CD14-positive monocyte (primary cell): ENCODE data around the gene TOM1L1. TPM values are rescaled to one million over a fixed set of nuclear protein-coding genes. Genes with fewer than 3 reads are reported as not detected.

Experiments used
- DNase-seq, 3 donors: peaks; one replicate each; pipeline ENCODE4 v3.0.0-alpha.2; 2011 to 2022
- H2AFZ ChIP-seq: 2 replicates; pipeline ENCODE4 v1.6.0; 2012; ENCODE audit warnings: mild to moderate bottlenecking, low read depth, low read length, inconsistent platforms; ENCODE audit not compliant: insufficient read depth, poor library complexity, severe bottlenecking
- H3K27ac ChIP-seq, 2 donors: 1 replicate in 1 of 2; 2 replicates in 1 of 2; pipeline ENCODE4 v1.5.1; 2012 to 2013; ENCODE audit warnings: low read length in 2 of 2, control low read depth in 1 of 2, inconsistent platforms in 1 of 2, low read depth in 1 of 2, mild to moderate bottlenecking in 1 of 2
- H3K27me3 ChIP-seq, 2 donors: one replicate each; pipeline versions ENCODE4 v1.6.0 to v1.6.1; 2011 to 2013; ENCODE audit warnings: low read length in 2 of 2; ENCODE audit not compliant: control insufficient read depth in 2 of 2, insufficient read depth in 2 of 2
- H3K36me3 ChIP-seq, 2 donors: replicated peaks in 1 of 2; 1 replicate in 1 of 2; 2 replicates in 1 of 2; pipeline versions ENCODE4 v1.5.1 to v1.6.1; 2012 to 2013; ENCODE audit warnings: low read length in 2 of 2, control low read depth in 1 of 2, inconsistent platforms in 1 of 2, mild to moderate bottlenecking in 1 of 2; ENCODE audit not compliant: insufficient read depth in 2 of 2, control insufficient read depth in 1 of 2
- H3K4me1 ChIP-seq, 2 donors: 1 replicate in 1 of 2; 2 replicates in 1 of 2; pipeline versions ENCODE4 v1.5.1 to v1.6.1; 2012 to 2013; ENCODE audit warnings: low read length in 2 of 2, control low read depth in 1 of 2, inconsistent platforms in 1 of 2, mild to moderate bottlenecking in 1 of 2, moderate library complexity in 1 of 2; ENCODE audit not compliant: insufficient read depth in 2 of 2, control insufficient read depth in 1 of 2
- H3K4me2 ChIP-seq: replicated peaks from 2 replicates; pipeline ENCODE3; 2012; ENCODE audit warnings: low read length, moderate library complexity, mild to moderate bottlenecking; ENCODE audit not compliant: poor library complexity, severe bottlenecking; ENCODE audit errors: extremely low read depth
- H3K4me3 ChIP-seq, 3 experiments: fragments of 200-600 bp in 1 of 3; sonication (generic) in 1 of 3; replicated peaks in 1 of 3; 1 replicate in 2 of 3; 2 replicates in 1 of 3; pipeline ENCODE4 v1.5.1; 2011 to 2013; ENCODE audit warnings: low read length in 3 of 3, mild to moderate bottlenecking in 3 of 3, control low read depth in 2 of 3, low read depth in 2 of 3, inconsistent platforms in 1 of 3, moderate library complexity in 1 of 3
- H3K79me2 ChIP-seq: 2 replicates; pipeline ENCODE4 v1.6.0; 2012; ENCODE audit warnings: mild to moderate bottlenecking, control low read depth, inconsistent platforms, low read length, moderate library complexity; ENCODE audit not compliant: insufficient read depth
- H3K9ac ChIP-seq: 2 replicates; pipeline ENCODE4 v1.6.0; 2017; ENCODE audit warnings: low read length, mild to moderate bottlenecking; ENCODE audit not compliant: insufficient read depth, poor library complexity, severe bottlenecking
- H3K9me3 ChIP-seq, 2 donors: replicated peaks in 1 of 2; 1 replicate in 1 of 2; 2 replicates in 1 of 2; pipeline versions ENCODE4 v1.5.1 to v1.6.1; 2012 to 2013; ENCODE audit warnings: low read length in 2 of 2, control low read depth in 1 of 2; ENCODE audit not compliant: control insufficient read depth in 1 of 2, insufficient read depth in 1 of 2
- H4K20me1 ChIP-seq: 2 replicates; pipeline ENCODE4 v1.6.0; 2012; ENCODE audit warnings: mild to moderate bottlenecking, low read length, control low read depth, moderate library complexity; ENCODE audit not compliant: insufficient read depth
- H3K27ac Mint-ChIP-seq, 7 donors: one replicate each; pipeline ENCODE4 v1.8.0; 2020; ENCODE audit warnings: mild to moderate bottlenecking in 7 of 7, mixed read lengths in 7 of 7, moderate library complexity in 6 of 7, inconsistent platforms in 2 of 7
- H3K27me3 Mint-ChIP-seq, 3 donors: one replicate each; pipeline ENCODE4 v1.8.0; 2021 to 2022; ENCODE audit warnings: low read depth in 3 of 3, mild to moderate bottlenecking in 3 of 3, mixed read lengths in 3 of 3, moderate library complexity in 3 of 3, inconsistent platforms in 1 of 3
- H3K36me3 Mint-ChIP-seq, 2 donors: one replicate each; pipeline ENCODE4 v1.8.0; 2020; ENCODE audit warnings: mixed read lengths in 2 of 2, inconsistent platforms in 1 of 2, mild to moderate bottlenecking in 1 of 2
- H3K4me1 Mint-ChIP-seq: one replicate; pipeline ENCODE4 v1.8.0; 2020; ENCODE audit warnings: mild to moderate bottlenecking, mixed read lengths
- H3K4me3 Mint-ChIP-seq, 2 donors: one replicate each; pipeline ENCODE4 v1.8.0; 2020; ENCODE audit warnings: mild to moderate bottlenecking in 2 of 2, mixed read lengths in 2 of 2, moderate library complexity in 1 of 2
- H3K9me3 Mint-ChIP-seq, 7 donors: one replicate each; pipeline ENCODE4 v1.8.0; 2020 to 2022; ENCODE audit warnings: mixed read lengths in 7 of 7, mild to moderate bottlenecking in 6 of 7, moderate library complexity in 6 of 7, inconsistent platforms in 2 of 7
- CTCF ChIP-seq: fragments of 200-600 bp; IDR thresholded peaks from one replicate; pipeline ENCODE4 v1.8.0; 2022; ENCODE audit warnings: antibody characterized with exemption, mild to moderate bottlenecking
- WGBS: methylation state at CpG from one replicate; pipeline ENCODE4 v1.1.5; 2013; ENCODE audit warnings: missing lambda C conversion rate; ENCODE audit not compliant: insufficient coverage; 5-methylcytosine and 5-hydroxymethylcytosine counted together
- intact Hi-C, 2 donors: fragments of 100-400 bp; cut with micrococcal nuclease; formaldehyde crosslinking; loops; one replicate each; pipeline versions ENCODE4 v1.15.0 to v1.15.1; 2023
- polyA plus RNA-seq, 3 donors: library from polyadenylated mRNA; depleted of rRNA in 1 of 3; unstranded in 2 of 3; stranded (reverse) in 1 of 3; fragments of 300-500 nt in 2 of 3; fragments of >200 nt in 1 of 3; fragmentation: Illumina TruSeq in 2 of 3; gene quantifications; 1 replicate in 2 of 3; 2 replicates in 1 of 3; pipeline ENCODE4 v1.2.3, GENCODE V29; 2012 to 2021

The TOM1L1 gene
- polyA plus RNA-seq, 3 donors, result 0.32 TPM; not detected in 2

- Histone ChIP-seq H3K4me1 (no peaks in the 10 kb centered on the region), H3K4me3 (no peak overlapping the region), H3K79me2 (no peaks in the 10 kb centered on the region), H3K9ac (no peak overlapping the region), H3K4me2 (no peak overlapping the region), H2AFZ (no peak overlapping the region), H3K9me3 (no peaks in the 10 kb centered on the region), H3K27me3 (no peaks in the 10 kb centered on the region), H3K36me3 (no peaks in the 10 kb centered on the region), H4K20me1 (no peaks in the 10 kb centered on the region), H3K27ac (no peak overlapping the region)
- no peak overlapping the region for H3K4me3 Mint-ChIP-seq
- no peaks in the 10 kb centered on the region for H3K36me3 Mint-ChIP-seq
- intact Hi-C loops, result no loop called here
- TF ChIP-seq CTCF, result no peak
- H3K27ac Mint-ChIP-seq, result no peak overlapping the region
- no peaks in the 10 kb centered on the region for H3K4me1 Mint-ChIP-seq
- no peak for DNase-seq
- peaks cover 0 to 4% (median 2%) of the 10 kb centered on the region in 3 donors for H3K27me3 Mint-ChIP-seq
- H3K9me3 Mint-ChIP-seq, result peaks cover 0 to 2% (median 0%) of the 10 kb centered on the region in 7 donors
- no CpG with 5 or more reads among the region's 5 CpGs for WGBS
Observed at GRCh38 chr17:54907376-54907775, 6.7 kb downstream of the TOM1L1 start.

GRCh38 chr17:54909766-54910165 lies 9.1 kb downstream of the TOM1L1 start:
- no peak overlapping the region for H3K27ac Mint-ChIP-seq
- Histone ChIP-seq H3K4me2 (no peak overlapping the region), H3K9ac (no peak overlapping the region), H3K4me1 (no peaks in the 10 kb centered on the region), H3K9me3 (no peaks in the 10 kb centered on the region), H3K36me3 (no peaks in the 10 kb centered on the region), H3K27ac (no peak overlapping the region), H3K79me2 (no peaks in the 10 kb centered on the region), H2AFZ (no peak overlapping the region), H3K27me3 (no peaks in the 10 kb centered on the region), H3K4me3 (no peak overlapping the region), H4K20me1 (no peaks in the 10 kb centered on the region)
- DNase-seq, result no peak
- peaks cover 0 to 2% (median 0%) of the 10 kb centered on the region in 7 donors for H3K9me3 Mint-ChIP-seq
- TF ChIP-seq CTCF, result no peak
- H3K36me3 Mint-ChIP-seq, result no peaks in the 10 kb centered on the region
- H3K4me3 Mint-ChIP-seq, result no peak overlapping the region
- intact Hi-C loops, result no loop called here
- H3K4me1 Mint-ChIP-seq, result no peaks in the 10 kb centered on the region
- H3K27me3 Mint-ChIP-seq, result no peaks in the 10 kb centered on the region
- no CpG with 5 or more reads among the region's 2 CpGs for WGBS
